Heart left ventricle (tissue), 13 donors: ENCODE results near the gene FBXO30.

Source experiments
- CTCF ChIP-seq, 12 donors: fragments of 200-600 bp; sonication (generic) in 4 of 12; IDR thresholded peaks; one replicate each; pipeline versions ENCODE4 v1.5.0 to v1.8.0; 2018 to 2022; ENCODE audit warnings: antibody characterized with exemption in 12 of 12, mild to moderate bottlenecking in 5 of 12
- POLR2A ChIP-seq, 2 donors: fragments of 450-650 bp; IDR thresholded peaks; one replicate each; pipeline ENCODE4 v1.6.1; 2017; ENCODE audit warnings: antibody characterized with exemption in 2 of 2, mild to moderate bottlenecking in 2 of 2, moderate library complexity in 2 of 2
- donor health status: ischemic (EF 13 %, LVEDD 7.1; RV severe dilation, severe dysfunction).
- donor health status: DM: no; HTN: yes; CAD: no.
- donor health status: DM: no; HTN: no; CAD: no.
- donor health status: ischemic (EF 25% LVEDD 6.9; RV normal size, moderate dysfunction).
- donor health status: ischemic (EF 25% LVEDD 5.7; RV mildly dilated, moderate dysfunction).
- donor health status: ischemic (EF 35%, LVEDD 5.7; RV mildly dilated, moderate dysfunction).
- donor health status: nonischemic (EF 11% LVEDD 7.7; RV severe dilation, severe dysfunction).
- donor health status: DM: yes; HTN: yes; CAD: no.
- donor health status: PGD.
- donor health status: ischemic (EF 29% LVEDD 5.4; RV normal size, mild dysfunction).
- donor health status: nonischemic (EF 23%, LVEDD 6.1; RV moderate dilation, normal function).

DNA sequence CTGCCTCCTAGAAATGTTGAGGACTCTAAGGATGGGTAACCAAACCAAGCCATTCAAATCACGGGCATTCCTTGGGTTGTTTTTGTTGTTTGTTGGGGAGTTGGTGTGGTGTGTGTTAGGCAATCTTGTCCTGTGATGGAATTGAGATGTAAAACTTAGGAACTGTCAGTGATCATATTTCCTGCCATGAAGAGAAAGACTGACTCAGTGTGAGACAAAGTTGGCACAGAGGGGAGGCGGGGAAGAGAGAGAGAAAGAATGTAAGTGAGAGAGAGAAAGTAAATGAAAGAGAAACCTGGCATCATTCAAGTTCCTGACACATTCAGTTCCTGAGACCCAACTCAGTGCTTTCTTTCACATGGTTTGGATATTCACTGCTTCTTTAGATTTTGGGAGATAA is 21.6 kb upstream of the FBXO30 start:
- TF ChIP-seq POLR2A (IDR thresholded peaks at IDR 0.05) (no peak), CTCF (IDR thresholded peaks at IDR 0.05) (no peak)
